Activated CD8-positive, alpha-beta memory T cell treated with anti-CD3 and anti-CD28 coated beads for 4 hours (primary cell): ENCODE data around the gene TCF4.
"Not testable (repeated sequence)": the region's sequence is repeated elsewhere in the genome, so short reads cannot be mapped to it uniquely, and the experiment has no call there.

ENCODE experiments used
- DNase-seq, 2 donors: peaks; one replicate each; pipeline ENCODE4 v3.0.0-alpha.2; 2020; ENCODE audit warnings: low read depth in 2 of 2

Gene TCF4

DNA sequence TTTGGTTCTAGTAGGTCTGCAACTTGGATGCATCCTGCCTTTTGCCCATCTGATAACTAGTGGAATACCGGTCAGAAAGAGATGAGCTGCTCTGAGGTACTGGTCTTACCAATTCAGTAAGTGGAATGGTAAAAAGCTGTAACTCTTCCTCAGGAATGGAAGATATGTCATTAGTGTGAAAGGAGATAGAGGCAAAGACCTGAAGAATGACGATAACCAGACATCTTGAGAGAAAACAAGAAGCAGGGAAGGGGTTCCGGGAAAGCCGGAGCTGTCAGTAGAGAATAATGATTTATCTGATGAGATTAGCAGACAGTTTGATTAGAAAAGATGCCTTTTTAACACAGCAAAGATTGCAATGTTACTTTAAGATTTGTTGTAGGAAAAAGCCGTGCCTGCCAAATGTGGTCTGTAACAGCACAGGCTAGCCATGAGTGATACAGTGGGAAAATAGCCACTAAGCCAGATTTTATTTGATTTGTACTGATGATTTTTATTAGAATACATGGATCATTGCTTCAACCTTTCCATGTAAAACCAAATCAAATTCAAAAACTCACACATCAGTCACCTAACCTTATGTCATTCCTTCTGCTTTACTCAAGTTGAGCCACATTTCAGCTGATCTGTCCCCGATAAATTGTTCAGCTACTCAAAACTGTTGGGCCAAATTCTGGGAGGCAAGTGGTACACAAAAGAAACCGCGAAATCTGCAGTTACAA is 110.0 kb downstream of the TCF4 start:
- no peak for DNase-seq

GRCh38 chr18:55477499-55477859 is 110.5 kb downstream of the TCF4 start:
- DNase-seq, result no peak

DNA sequence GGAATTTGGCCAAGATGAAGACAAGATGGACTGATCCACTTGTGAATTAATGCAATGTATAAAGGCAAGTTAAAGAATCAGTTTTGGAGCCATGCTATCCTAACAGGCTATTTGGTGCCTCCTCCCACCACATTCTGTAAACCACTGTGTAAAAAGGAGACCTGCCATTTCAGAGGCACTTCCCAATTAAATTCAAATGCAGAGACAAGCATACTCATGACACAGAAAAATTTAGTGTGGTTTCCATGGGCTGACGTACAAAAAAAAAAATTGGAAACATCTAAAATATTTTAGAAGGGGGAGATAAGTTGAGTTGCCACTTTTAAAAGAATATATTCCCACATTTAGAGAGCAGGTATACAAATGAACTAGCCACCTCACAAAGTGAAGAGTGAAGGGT is 112.1 kb downstream of the TCF4 start:
- DNase-seq, result no peak

- DNase-seq, result no peak
Observed at GRCh38 chr18:55475467-55475866, 112.5 kb downstream of the TCF4 start.

DNA sequence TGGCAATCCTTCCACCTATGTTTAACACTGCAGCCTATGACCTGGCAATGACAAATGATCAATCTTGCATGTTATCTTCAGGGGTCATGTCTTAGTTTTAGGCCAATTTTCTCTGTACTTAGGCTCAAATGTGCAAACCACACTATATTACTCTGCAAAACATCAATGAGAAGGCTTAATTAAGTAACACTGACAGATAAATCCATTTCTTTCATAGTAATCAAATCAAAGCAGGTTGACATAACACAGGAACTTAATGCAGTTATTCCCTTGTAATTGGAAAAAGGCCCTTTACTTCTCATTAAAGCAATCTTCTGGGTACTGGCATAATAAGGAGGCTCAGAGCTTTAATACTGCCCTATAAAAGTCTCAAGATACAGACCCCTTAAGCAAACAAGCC is 114.4 kb downstream of the TCF4 start:
- DNase-seq, result no peak

DNA sequence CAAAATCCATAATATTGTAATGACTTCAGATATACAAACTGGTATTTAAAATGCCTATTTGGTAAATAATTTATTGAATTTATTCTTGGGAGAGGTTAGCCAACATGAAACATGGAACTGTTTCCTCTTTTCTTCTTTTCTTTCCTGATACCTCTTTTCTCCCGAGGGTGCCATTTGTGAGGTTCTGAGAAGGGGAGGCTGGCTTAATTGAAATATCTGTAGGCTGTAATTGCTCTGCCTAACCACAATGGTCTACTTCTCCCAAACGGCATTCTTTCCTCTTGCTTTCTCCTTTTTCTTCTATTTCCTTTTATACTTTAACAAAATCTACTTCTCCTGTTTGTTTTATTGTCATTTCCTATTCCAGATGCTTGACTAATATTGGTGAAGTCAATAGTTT is 114.9 kb downstream of the TCF4 start:
- no peak for DNase-seq

DNA sequence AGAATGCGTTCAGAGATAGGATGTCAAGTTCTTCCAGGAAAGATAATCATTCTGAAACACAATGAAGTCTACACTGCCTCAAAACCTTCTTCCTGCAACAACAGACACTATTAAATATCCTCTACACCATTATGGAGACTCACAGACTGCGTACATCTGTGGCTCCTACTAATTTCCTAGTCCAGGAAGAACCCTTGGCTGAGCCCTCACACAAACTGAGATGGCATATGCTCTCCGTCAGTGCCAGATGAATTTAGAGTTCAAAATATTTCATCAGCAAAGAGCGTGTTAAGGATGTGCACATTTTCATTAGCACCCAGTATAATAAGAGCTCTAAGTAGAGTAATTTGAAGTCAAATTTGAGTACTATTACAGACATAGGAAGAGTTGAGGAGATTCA is 117.2 kb downstream of the TCF4 start:
- DNase-seq, result no peak

GRCh38 chr18:55469134-55469533 is 118.9 kb downstream of the TCF4 start:
- not testable (repeated sequence) for DNase-seq

GRCh38 chr18:55466789-55467188 is 121.2 kb downstream of the TCF4 start:
- DNase-seq, result no peak

DNA sequence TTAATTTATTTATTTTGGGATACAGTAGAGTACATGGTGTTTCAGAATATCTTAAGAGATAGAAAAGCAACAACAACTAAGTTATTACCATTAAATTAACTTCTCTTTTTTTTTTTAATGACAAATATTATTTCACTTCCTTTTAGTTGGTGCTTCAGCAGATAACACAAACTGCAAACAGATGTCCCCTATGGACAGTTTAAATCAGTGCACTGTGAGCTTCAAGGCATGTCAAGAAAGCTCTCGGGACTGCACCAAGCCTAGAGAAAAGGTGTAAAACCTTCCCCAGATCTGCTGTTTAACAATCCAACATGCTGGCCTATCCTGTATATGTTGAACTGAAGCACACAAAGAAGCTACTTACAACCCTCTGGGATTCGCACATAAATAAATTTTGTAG is 122.7 kb downstream of the TCF4 start:
- no peak for DNase-seq

DNA sequence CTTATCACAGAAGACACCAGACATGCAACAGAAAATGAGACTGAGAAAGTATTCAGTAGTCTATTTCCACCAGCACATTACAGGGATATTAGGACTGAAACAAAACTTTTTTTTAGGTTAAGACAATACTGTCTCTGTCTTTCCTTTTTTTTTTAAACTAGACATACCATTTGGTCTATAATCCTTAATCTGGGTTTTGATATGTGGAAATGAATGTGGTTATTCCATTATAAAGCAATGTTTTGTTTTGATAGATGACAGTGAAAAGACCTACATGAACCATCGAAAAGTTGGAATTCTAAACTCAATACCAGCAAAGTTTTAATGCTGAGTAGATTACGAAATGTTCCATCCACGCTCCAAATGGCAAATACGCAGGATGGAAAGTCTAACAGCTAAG is 123.4 kb downstream of the TCF4 start:
- no peak for DNase-seq

DNA sequence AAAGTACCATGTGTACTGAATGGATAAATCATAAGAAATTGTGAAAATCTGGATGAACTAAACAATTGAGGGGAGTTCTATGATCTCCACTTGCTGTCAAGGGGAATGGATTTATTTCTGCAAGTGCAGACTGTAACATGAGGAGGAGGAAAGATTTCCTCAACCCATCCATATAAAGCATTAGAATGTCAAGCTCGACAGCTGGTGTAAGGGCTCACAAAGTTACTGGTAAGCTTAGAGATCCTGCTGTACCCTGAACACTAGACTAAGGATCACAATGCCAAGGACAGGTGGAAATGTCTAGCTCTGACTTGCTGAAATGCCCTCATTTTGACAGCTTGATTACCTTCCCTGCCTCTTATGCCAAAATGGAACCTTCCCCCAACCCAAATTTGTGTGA is 125.3 kb downstream of the TCF4 start:
- DNase-seq, result no peak

GRCh38 chr18:55461848-55462247 is 126.1 kb downstream of the TCF4 start:
- no peak for DNase-seq

DNA sequence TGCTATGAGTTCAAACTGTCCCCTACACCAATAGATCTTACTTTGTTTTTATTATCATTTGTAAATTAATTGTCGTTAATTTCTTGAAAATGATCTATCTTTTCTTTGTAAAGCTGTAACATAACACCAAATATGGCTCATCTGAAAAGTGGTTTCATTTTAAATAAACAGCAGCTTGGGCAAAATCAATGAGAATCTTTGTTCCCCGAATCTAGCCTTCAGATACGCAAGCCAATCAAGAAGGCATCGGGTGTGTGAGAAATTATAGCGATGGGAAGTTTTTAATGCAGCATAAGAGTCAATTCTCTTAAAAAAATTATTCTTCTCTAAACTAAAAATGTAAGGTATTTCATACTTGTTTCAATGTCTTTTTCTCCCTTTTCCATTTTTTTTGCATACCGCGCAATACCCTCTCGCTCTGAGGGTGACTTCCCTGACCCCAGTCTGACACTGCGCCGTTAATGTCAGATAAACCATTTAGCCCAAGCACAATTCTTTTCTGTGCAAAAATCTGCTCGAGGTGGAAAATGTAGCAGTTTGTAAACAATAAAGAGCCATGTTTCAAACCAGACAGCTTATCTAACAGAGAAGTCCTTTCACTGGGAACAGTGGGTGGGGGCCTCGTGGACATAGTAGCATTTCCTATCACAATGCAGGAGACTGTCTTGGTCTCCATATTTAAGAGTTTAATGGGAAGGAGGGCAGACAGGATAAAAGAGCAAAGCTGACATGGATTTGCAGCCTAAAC is 129.4 kb downstream of the TCF4 start:
- DNase-seq, result no peak

DNA sequence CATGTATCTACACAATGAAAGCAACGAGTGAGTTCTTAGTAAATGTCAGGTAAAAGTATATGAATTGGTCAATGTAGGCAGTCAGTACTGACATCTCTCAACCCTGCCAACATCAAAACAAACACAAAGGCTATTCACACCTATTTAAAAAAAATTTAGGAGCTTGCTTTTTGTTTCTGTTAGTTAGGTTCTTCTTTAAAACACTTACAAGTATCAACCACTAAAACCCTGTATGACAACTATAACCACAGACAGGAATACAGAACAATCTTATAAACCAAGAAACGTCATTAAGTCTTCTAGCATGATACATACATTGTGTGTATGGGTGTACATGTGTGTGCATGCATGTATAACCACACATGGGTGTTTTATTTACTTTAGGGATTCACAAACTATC is 131.0 kb downstream of the TCF4 start:
- DNase-seq, result no peak

DNA sequence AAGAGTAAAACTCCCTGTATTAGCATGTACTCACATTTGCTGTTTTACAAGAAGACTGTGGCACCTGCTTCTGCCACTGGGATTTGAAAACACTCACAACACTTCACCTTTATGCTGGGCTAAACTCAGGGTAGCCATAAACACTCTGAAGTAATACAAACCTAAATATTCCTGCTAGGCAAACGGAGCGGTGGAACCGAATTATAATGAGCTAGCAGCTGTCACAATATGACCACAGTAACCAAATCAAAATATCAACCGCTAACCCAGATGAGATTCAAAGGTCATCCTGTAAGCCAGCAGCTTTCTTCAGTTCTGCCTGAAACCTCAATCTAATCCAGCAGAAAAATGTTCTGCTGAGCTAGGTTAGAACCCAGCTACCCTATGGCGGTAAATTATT is 132.1 kb downstream of the TCF4 start:
- DNase-seq, result no peak

- DNase-seq, result no peak
Observed at GRCh38 chr18:55453186-55453585, 134.8 kb downstream of the TCF4 start.

GRCh38 chr18:55452123-55452611 is 135.8 kb downstream of the TCF4 start:
- no peak for DNase-seq

DNA sequence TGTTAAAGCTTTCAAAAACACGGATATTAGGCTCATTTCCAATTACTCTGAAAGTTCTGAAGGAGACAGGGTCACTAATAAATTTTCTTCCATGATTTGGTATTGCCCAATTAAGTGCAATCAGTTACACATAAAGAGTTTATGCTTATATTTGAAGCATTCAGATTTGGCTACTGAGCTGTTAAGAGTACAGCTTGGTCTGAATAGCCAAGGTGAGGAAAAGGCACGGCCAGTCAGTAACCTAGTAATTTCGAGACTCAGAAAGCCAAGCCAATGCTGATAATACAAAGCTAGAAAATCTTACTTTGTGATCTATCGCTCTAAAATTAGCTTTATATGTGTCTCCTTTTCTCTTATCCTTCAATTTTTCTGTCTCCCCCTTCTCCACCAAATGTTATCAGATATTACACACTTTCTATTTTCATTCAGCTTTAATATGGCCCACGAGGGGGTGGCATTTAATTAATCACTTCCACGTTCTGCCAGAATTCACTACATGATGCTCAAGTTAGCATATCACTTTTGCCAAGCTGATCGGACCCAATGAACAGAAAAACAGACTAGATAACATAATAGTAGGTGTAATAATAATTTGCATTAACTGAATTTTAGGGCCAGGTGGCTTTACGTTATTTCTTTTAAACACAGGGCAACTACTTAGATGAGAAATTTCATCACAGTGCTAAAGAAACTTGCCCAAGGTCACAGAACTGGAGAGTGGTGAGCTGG is 138.4 kb downstream of the TCF4 start:
- DNase-seq, result no peak

- no peak for DNase-seq
Observed at GRCh38 chr18:55448420-55448819, 139.6 kb downstream of the TCF4 start.

DNA sequence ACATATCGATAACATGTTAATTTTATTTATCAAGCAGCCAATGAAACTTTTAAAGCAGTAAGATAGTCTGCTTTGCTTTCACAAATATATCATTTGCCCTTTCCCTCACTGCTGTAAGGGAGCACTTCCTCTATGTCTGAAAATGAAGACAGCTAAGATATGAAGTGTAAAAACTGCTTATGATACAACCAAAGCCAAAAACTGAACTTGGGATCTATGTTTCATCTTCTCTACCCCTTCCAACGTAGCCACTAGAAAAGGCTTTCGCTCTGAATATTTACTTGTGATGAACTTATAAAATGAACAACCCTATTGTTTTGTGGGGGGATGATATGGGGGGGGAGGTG is 140.3 kb downstream of the TCF4 start:
- no peak for DNase-seq

GRCh38 chr18:55446996-55447671 is 140.9 kb downstream of the TCF4 start:
- no peak for DNase-seq
